Measurements from ENCODE around the gene CCDC50. TPM values are rescaled to one million over a fixed set of nuclear protein-coding genes. Genes with fewer than 3 reads are reported as not detected.

CCDC50 gene
- total RNA-seq, 4 donors from 2014 or later: 93.3 to 182 (median 125) TPM

- DNase-seq (ENCODE audit: low spot score) (no peak), ATAC-seq (ENCODE audit: low FRiP score) (no peak)
- TF ChIP-seq CTCF (IDR thresholded peaks at IDR 0.05): no peak
Observed at GRCh38 chr3:191338177-191338488, 8.9 kb downstream of the CCDC50 start.

GRCh38 chr3:191339316-191339917 is 10.2 kb downstream of the CCDC50 start:
- no peak for ATAC-seq (ENCODE audit: low FRiP score)
- DNase-seq (ENCODE audit: low spot score): no peak
- no peak for TF ChIP-seq CTCF (IDR thresholded peaks at IDR 0.05)

GRCh38 chr3:191340351-191340750 is 11.2 kb downstream of the CCDC50 start:
- TF ChIP-seq CTCF (IDR thresholded peaks at IDR 0.05): no peak
- ATAC-seq (ENCODE audit: low FRiP score) (no peak), DNase-seq (ENCODE audit: low spot score) (no peak)

- ATAC-seq (ENCODE audit: low FRiP score) (no peak), DNase-seq (ENCODE audit: low spot score) (no peak)
- TF ChIP-seq CTCF (IDR thresholded peaks at IDR 0.05): no peak
Observed at GRCh38 chr3:191340966-191341365, 11.8 kb downstream of the CCDC50 start.

GRCh38 chr3:191342006-191342405 is 12.8 kb downstream of the CCDC50 start:
- TF ChIP-seq CTCF (IDR thresholded peaks at IDR 0.05): no peak
- DNase-seq (ENCODE audit: low spot score): no peak
- ATAC-seq (ENCODE audit: low FRiP score): no peak

- no peak for TF ChIP-seq CTCF (IDR thresholded peaks at IDR 0.05)
- DNase-seq (ENCODE audit: low spot score): no peak
- ATAC-seq (ENCODE audit: low FRiP score): no peak
Observed at GRCh38 chr3:191342411-191342810, 13.2 kb downstream of the CCDC50 start.

- ATAC-seq (ENCODE audit: low FRiP score): no peak
- DNase-seq (ENCODE audit: low spot score): no peak
- TF ChIP-seq CTCF (IDR thresholded peaks at IDR 0.05): no peak
Observed at GRCh38 chr3:191343115-191343514, 13.9 kb downstream of the CCDC50 start.
